NOMO-1 treated with DMSO at 0.1 percent for 48 hours (cell line): Measurements from ENCODE around the gene LAMA5.

ENCODE experiments used
- DNase-seq: peaks from one replicate; lab custom pipeline; 2025; ENCODE audit not compliant: unreplicated experiment; lab: John Stamatoyannopoulos, UW

The LAMA5 gene

GRCh38 chr20:62372042-62372993 is 5.2 kb upstream of the LAMA5 start:
- DNase-seq: no peak

- no peak for DNase-seq
Measured at GRCh38 chr20:62371588-62372041, 4.5 kb upstream of the LAMA5 start.

DNA sequence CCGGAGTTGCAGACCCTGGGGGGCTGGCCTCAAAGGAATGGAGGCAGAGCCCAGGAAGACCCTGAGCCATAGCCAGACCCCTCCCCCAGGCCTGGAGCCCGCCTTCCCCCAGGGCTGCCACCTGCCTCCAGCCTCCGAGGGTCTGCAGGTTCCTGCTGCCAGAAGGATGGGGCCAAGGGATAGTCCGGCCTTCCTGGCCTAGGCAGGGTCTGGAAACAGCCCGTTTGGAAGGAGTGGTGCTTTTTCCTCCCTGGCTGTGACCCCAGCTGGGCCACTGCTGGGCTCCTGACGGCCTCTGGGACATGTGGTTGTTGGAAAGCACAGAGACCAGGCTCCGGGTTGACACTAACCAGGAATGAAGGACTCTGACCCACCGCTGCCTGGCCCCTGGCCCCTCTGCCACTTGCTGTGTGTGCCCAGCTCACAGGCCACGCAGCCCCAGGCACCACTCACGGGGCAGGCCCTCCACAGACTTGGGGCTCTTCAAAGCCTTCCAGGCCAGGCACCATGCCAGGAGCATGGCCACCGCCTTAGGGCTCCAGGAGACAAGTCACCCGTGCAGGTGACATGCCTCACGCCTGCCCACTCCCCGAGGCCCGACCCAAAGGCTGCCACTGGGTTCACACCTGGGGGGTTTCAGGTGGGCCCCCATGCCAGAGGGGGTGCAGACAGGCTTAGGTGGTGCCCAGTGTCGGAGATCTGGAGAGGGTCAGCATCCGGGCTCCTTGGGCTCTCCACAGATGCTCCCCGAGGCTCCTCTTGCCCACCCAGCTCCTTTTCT is 3.9 kb upstream of the LAMA5 start:
- no peak for DNase-seq

- no peak for DNase-seq
Measured at GRCh38 chr20:62370115-62370806, 3.1 kb upstream of the LAMA5 start.

DNA sequence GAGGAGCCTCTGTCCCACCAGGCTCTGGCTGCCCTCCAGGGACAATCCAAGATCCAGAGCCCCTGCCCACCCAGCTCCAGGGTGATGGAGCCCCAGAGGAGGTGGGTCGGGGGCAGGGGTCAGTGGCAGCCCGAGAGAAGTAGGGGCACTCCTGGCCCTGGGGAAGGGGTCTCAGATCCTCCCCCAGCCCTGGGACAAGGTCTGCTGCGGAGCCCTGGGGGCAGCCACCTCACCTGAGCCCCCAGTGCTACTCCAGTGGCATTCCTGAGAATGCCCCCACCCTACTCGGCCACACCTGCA is 2.7 kb upstream of the LAMA5 start:
- DNase-seq: no peak

GRCh38 chr20:62368976-62369814 is 2.1 kb upstream of the LAMA5 start:
- no peak for DNase-seq

- no peak for DNase-seq
Measured at GRCh38 chr20:62368392-62368975, 1.4 kb upstream of the LAMA5 start.

DNA sequence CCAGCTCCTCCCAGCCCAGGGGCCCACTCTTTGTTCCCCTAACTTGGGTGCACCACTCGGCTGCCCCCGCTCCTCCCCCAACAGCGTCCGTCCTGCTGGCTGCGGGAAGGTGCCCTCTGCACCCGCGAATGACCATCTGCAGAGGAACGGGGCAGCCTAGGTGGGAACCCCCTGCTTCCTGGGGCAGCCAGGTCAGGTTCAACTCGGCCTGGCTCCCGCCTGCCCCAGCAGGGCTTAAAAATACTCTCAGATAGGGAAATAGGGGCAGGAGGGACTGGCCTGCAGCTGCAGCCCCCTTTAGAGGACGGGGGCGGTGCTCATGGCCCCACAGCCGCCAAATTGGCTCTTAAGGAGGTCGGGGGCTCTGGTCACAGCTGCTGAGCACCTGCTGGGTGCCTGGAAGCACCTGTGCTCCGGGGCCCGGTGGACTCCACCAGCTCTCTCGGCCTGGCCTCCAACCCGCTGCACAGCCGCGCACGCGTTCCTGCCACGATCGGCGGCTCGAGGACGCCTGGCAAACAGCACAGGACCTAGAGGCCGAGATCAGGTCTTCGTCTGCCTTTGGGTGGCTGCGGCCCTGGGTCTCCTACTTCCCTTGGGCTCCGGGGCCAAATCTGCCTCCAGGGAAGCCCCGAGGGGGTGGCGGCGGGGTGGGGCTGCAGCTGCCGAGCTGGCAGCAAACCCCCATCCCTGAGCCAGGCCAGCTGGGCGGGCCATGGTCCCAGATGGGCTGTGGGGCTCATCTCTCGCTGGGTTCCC is 700 bp upstream of the LAMA5 start:
- no peak for DNase-seq

GRCh38 chr20:62366370-62367135 is 559 bp downstream of the LAMA5 start:
- no peak for DNase-seq

DNA sequence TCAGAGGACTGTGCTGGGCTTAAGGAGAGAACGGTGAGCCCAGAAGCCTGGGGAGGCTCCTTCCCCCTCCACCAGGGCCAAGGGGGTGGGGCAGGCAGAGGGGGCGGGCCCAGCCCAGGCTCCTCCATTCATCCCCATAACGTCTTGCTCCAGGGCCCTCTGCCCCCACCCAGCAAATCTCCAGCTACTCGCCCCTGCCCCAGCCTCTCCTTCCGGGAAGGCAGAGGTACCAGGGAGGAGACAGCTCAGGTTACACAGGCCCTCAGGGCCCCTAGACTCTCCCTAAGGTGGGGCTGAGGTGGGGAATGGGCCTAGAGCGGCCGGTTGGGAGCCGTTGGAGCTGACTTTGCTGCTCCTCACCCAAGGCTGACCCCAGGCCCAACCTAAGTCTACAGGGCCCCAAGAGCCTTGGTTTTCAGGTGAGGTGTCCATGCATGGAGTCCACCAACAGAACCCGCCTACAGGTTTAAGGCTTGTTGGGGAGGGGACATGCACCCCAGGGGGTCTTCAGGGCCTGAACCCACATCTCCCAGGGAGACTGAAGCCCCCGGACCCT is 1.2 kb downstream of the LAMA5 start:
- no peak for DNase-seq

GRCh38 chr20:62364911-62365736 is 2.0 kb downstream of the LAMA5 start:
- DNase-seq: no peak

DNA sequence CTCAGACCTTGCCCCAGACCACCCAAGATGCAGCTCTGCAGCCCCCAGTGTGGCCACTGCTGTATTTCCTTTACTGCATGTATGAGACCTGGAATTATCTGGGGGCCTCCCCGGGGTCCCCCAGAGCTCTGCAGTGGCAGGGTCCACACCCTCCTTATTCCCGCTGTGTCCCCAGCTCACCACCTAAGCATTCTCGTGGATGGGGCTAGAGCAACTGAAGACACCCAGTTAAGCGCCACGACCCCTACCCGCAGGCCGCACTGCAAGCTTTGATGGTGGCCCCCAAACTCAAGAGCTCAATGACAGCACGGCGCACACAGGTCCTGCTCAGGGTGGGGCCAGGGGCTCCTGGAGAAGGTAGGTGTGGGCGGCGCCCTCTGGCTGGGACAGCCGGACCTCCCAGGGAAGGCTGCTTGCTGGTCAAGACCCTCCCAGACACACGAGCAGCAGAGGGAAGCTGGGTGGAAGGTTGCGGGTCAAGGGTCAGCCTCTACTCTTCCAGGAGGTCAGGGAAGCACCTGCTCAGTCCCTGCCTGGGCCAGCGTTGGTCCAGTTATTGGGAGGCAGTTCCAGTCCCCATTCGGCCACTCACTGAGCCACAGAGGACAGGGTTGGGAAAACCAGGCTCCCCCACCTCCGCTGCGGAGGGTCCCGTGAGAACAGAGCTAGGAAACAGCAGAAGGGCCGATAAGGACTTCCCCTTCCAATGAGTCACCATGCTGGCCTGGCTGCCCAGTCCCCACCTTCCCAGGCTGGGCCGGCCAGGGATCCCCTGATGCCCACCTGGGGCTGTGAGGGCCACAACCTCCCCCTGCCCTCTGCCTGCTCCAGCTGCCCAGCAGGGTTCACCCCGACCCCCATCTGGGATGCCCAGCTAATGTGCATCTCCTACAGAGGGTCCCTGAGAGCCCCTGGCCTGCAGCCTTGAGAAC is 2.9 kb downstream of the LAMA5 start:
- no peak for DNase-seq

GRCh38 chr20:62362991-62363919 is 3.9 kb downstream of the LAMA5 start:
- no peak for DNase-seq

DNA sequence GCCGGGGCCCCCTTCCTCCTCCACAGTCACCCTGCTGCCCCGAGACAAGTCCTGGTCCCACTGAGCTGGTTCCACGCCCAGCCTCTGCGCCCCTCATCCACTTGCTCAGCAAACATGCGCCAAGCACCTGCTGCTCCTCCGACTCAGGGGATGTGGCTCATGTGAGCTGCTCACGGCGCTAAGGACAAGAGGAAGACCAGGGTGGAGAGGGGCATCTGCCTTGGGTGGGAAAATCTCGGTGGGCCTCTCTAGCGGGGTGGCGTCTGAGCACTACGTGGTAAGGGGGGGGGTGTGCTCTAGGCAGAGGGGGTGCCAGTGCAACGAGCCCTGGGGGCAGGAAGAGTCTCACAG is 4.5 kb downstream of the LAMA5 start:
- no peak for DNase-seq

DNA sequence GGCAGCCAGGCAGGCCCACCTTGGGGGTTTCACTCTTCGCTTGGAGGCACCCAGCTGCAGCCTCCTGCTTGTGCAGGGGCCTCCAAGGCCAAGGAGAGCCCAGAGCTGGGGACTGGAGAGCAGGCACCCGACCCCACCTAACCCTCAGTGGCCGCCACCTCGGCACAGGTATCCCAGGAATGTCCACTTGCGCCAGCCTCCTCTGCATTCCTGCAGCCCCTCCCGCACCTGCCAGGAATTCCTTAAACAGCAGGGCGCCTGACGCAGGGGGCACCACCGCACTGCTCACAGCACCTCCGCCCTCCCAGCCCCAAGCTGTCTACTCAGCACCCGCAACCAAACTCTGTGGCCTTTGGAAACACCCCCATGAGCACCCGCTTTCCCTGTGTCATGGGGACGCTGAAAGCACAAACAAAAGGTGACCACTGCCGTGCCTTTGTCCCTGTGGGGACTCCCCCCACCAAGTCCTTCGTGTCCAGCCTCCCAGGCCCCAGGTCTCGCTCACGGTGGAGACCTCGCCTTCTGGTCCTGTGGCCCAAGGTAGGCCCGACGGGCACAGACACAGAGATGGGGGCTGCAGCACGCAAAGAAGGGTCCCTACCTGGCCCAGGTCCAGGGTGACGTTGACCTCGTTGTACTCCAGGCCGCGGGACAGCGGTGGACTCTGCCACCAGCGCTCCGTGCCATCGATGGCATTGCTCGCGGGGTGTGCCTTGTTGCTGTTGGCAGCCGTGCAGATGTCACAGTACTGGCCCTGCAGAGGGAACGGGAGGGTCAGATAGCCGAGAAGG is 5.1 kb downstream of the LAMA5 start:
- DNase-seq: no peak
